GM12872 (cell line): ENCODE data around the gene BACH2.

ENCODE experiments used
- TF ChIP-seq, protein P1 (sequence below): IDR thresholded peaks from 3 replicates; pipeline ENCODE4 v1.5.1; 2011; ENCODE audit warnings: low read depth, mild to moderate bottlenecking, low read length, moderate library complexity; ENCODE audit not compliant: insufficient read depth

BACH2 gene

DNA sequence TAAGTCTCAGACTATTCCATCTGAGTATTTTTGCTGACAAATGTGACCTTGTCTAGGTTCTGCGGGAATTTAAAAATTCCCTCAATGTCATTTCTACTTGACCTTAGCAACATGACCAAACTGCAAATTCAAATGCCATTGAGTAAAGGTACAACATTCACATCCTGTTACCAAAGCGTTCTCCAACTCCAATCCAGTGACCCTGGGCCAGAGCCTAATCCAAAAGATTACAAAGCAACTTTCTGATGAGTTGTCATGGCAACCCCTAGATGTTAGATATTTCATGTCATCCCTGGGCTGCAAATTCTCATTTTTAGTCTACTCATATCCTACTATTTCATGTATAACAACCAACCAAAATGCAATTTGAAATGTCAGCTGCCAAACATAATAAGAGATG is 65.3 kb downstream of the BACH2 start:
- TF ChIP-seq, protein P1, sequence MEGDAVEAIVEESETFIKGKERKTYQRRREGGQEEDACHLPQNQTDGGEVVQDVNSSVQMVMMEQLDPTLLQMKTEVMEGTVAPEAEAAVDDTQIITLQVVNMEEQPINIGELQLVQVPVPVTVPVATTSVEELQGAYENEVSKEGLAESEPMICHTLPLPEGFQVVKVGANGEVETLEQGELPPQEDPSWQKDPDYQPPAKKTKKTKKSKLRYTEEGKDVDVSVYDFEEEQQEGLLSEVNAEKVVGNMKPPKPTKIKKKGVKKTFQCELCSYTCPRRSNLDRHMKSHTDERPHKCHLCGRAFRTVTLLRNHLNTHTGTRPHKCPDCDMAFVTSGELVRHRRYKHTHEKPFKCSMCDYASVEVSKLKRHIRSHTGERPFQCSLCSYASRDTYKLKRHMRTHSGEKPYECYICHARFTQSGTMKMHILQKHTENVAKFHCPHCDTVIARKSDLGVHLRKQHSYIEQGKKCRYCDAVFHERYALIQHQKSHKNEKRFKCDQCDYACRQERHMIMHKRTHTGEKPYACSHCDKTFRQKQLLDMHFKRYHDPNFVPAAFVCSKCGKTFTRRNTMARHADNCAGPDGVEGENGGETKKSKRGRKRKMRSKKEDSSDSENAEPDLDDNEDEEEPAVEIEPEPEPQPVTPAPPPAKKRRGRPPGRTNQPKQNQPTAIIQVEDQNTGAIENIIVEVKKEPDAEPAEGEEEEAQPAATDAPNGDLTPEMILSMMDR, result no peak

DNA sequence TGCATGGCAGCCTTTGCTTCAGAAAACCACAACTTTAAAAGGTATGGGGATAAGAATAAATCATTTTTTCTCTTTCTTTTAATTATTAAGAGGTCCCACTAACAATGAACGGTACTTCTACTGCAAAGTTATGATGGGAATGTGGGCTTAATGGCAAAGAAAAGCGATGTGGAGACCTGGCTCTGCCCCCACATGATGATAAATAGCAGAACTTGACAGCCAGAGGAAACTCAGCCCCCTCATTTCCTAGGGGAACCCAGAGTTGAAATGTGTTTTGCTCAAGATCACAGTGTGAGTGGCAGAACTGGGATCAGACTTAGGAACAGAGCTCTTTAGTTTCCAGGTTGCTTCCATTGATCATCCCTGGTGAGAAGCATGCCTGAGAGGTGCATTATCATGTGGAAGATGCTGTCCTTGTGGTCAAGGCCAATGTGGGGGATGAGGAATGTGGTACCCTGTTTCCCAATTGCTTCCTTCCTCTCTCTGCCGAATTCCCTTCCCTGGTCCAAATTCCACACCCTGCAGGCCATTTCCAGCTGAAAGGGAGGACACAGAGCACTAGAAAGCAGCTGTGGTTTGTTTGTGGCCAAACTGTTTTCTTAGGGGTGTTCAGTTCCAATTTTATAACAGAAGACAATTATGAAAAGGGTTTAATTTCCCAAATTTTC is 66.0 kb downstream of the BACH2 start:
- TF ChIP-seq, protein P1, result no peak

DNA sequence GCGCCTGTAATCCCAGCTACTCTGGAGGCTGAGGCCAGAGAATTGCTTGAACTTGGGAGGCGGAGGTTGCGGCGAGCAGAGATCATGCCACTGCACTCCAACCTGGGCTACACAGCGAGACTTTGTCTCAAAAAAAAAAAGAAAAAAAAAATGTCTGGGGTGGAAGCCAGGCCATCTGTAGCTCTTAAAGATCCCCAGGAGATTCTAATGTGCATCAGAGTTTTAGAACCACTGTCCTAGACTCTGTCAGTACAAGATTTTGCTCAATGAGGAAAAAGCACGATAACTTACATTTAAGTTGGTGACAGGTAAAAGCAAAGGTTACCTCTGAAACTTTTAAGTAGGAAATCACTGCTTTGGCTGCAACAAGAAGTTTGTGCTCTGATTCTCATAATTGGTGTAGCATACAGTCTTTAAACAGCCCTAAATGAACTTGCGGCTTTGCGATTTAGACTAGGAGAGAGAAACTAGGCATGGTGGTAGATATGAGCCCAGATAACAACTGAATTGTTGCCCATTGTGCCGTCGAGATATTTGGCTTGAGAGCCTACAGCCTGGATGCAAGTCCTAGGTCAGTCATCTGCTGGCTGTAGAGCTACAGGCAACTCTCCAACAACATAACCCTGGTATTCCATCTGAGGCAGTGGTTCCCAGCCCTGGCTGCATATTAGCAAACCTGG is 67.2 kb downstream of the BACH2 start:
- TF ChIP-seq, protein P1, result no peak

DNA sequence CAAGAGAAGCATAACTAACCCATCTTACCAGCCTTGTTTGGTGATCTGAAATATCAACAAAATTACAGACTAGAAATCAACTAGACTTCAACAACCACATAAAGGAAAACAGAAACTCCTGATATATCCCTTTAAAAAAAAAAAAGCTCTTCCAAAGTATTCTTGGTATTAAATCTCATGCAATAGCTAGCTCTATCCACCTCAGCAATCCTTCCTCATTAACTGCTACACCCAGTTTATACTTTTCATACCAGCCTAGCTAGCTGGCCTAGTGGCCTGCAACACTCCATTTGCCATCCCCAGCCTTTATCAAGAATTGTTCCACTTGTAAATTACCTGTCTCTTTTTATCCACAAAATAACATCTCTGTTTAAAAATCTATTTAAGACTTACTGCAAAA is 69.0 kb downstream of the BACH2 start:
- TF ChIP-seq, protein P1, result no peak

DNA sequence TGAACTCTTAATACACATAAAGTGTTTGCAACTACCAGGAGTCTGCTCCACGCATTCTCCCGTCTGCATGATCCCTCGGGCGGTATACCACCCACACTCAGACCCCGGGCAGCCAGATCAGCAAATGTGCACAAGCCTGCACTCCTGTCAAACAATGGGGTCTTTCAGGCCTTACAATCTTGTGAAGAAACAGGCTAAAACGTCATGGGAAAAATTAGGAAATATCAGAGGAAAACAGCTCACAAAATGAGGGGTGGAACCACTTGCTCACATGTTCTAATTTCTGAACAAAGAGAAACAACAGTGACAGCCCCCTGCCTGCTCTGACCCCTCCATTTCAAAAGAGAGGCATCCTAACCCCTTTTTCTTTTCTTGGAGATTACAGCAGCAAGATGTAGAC is 69.4 kb downstream of the BACH2 start:
- TF ChIP-seq, protein P1, result no peak

DNA sequence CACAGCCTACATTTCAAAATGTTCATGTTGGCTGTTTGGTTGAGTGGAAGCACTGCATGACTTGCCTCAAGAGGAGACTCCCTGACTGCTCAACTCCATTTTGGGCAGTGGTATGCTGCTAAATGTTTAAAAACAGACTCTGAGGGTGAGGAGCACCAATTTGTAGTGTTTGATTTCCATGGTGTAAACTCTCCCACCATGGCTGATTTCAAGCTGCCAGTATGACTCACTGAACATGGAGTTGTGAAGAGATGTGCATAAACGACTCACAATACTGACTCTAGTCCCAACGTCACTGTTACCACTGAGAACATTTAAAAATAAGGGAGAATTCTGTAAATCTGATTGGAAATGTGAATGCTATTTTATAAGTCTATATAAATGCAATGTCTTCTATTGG is 70.4 kb downstream of the BACH2 start:
- TF ChIP-seq, protein P1, result no peak

DNA sequence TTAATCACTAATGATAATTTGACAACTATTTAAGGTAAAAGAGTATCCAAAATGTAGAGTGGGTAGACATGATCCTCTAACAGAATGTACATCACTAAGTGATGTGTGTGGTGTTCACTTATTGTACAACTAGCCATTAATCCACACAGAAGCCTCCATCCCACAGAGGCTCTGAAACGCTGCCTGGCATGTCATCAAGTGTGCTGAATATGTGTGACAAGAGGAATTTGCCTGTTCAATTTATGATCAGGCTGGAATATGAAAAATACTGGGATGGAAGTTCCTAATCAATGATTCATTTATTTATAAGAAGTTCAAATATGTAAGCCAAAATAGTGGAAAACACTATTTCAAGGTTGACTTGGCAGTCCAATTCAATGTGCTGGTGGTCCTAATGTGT is 72.4 kb downstream of the BACH2 start:
- TF ChIP-seq, protein P1, result no peak
